Neural progenitor cell (in vitro differentiated cells): Measurements from ENCODE around the gene FUBP1. TPM values are rescaled to one million over a fixed set of nuclear protein-coding genes. Genes with fewer than 3 reads are reported as not detected.

Experiments used
- DNase-seq: peaks from one replicate; pipeline ENCODE4 v3.0.0-alpha.2; 2016; ENCODE audit warnings: low spot score
- H2AFZ ChIP-seq: fragments of 200-600 bp; sonication (generic); replicated peaks from 2 replicates; pipeline ENCODE4 v1.6.1; 2016; ENCODE audit warnings: antibody characterized with exemption
- H3F3A ChIP-seq: fragments of 200-600 bp; sonication (generic); 2 replicates; pipeline ENCODE4 v1.6.1; 2016; ENCODE audit warnings: antibody characterized with exemption, low read depth
- H3K27ac ChIP-seq: fragments of 200-600 bp; sonication (generic); 2 replicates; pipeline ENCODE4 v1.5.1; 2016; ENCODE audit warnings: mild to moderate bottlenecking
- H3K27me3 ChIP-seq: fragments of 200-600 bp; sonication (generic); 2 replicates; pipeline ENCODE4 v1.6.1; 2016; ENCODE audit warnings: mild to moderate bottlenecking, moderate library complexity
- H3K36me3 ChIP-seq: fragments of 200-600 bp; sonication (generic); 2 replicates; pipeline ENCODE4 v1.5.1; 2016
- H3K4me1 ChIP-seq: fragments of 200-600 bp; sonication (generic); 2 replicates; pipeline ENCODE4 v1.6.1; 2016; ENCODE audit warnings: mixed run types
- H3K4me2 ChIP-seq: fragments of 200-600 bp; sonication (generic); 2 replicates; pipeline ENCODE4 v1.6.1; 2016
- H3K4me3 ChIP-seq: fragments of 200-600 bp; sonication (generic); 2 replicates; pipeline ENCODE4 v1.5.1; 2016
- H3K79me2 ChIP-seq: fragments of 200-600 bp; sonication (generic); 2 replicates; pipeline ENCODE4 v1.6.1; 2016; ENCODE audit warnings: low read depth
- H3K9ac ChIP-seq: fragments of 200-600 bp; sonication (generic); 2 replicates; pipeline ENCODE4 v1.6.1; 2016
- H3K9me3 ChIP-seq: fragments of 200-600 bp; sonication (generic); 2 replicates; pipeline ENCODE4 v1.5.1; 2016; ENCODE audit warnings: low read depth
- H4K20me1 ChIP-seq: fragments of 200-600 bp; sonication (generic); 2 replicates; pipeline ENCODE4 v1.6.1; 2016; ENCODE audit warnings: low read depth
- H3K27ac Mint-ChIP-seq: 3 replicates; pipeline ENCODE4 v1.8.0; 2021; ENCODE audit warnings: mixed read lengths
- H3K27me3 Mint-ChIP-seq: 2 replicates; pipeline ENCODE4 v1.8.0; 2022; ENCODE audit warnings: low read depth, mild to moderate bottlenecking, inconsistent platforms, moderate library complexity, mixed read lengths; ENCODE audit not compliant: insufficient read depth
- H3K36me3 Mint-ChIP-seq: 3 replicates; pipeline ENCODE4 v1.8.0; 2021; ENCODE audit warnings: mixed read lengths
- H3K4me1 Mint-ChIP-seq: 3 replicates; pipeline ENCODE4 v1.8.0; 2021; ENCODE audit warnings: mixed read lengths
- H3K4me3 Mint-ChIP-seq: 3 replicates; pipeline ENCODE4 v1.8.0; 2021; ENCODE audit warnings: mild to moderate bottlenecking, moderate library complexity, mixed read lengths
- H3K9me3 Mint-ChIP-seq: 3 replicates; pipeline ENCODE4 v1.8.0; 2020; ENCODE audit warnings: mixed read lengths
- EZH2 ChIP-seq: fragments of 200-600 bp; sonication (generic); IDR thresholded peaks from 2 replicates; pipeline ENCODE4 v1.6.1; 2017; ENCODE audit warnings: antibody characterized with exemption, mild to moderate bottlenecking, moderate library complexity
- EZH2phosphoT487 ChIP-seq: fragments of 200-600 bp; sonication (generic); IDR thresholded peaks from 2 replicates; pipeline ENCODE4 v1.6.1; 2017; ENCODE audit warnings: antibody characterized with exemption
- total RNA-seq: library from RNA; depleted of rRNA; stranded (reverse); fragments of >200 nt; gene quantifications from 2 replicates; pipeline ENCODE4 v1.2.3, GENCODE V29; 2015; ENCODE audit warnings: low replicate concordance
- TF ChIP-seq, protein P1 (sequence below): fragments of 200-600 bp; sonication (generic); IDR thresholded peaks from 2 replicates; pipeline ENCODE4 v1.5.1; 2017; ENCODE audit warnings: antibody characterized with exemption, mild to moderate bottlenecking

The FUBP1 gene
- total RNA-seq, 1 donor from 2014 or later: 491 TPM

DNA sequence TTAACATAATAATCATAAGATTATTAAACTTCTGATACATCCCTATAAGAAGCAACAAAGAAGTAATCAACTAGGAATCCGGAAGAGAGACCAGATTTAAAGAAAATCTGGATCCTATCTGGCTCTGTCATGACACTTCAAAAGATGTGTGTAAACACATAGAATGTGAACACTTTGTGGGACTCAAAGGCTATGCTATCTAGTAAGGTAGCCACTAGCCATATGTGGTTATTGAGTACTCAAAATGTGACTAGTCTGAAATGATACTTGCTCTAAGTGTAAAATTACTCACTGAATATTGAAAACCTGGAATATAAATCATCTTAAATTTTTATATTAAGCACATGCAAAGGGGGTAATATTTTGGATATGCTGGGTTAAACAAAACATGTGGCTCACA, 8.7 kb downstream of the FUBP1 start:
- no peaks in the 10 kb centered on the region for H3K4me1 Mint-ChIP-seq
- peaks cover 38% of the 10 kb centered on the region for H3K36me3 Mint-ChIP-seq
- H3K4me2 ChIP-seq: no peak overlapping the region
- peaks cover 52% of the 10 kb centered on the region for H3K36me3 ChIP-seq
- no peak overlapping the region for H3K4me3 ChIP-seq
- H3K9me3 ChIP-seq: no peaks in the 10 kb centered on the region
- peaks cover 100% of the 10 kb centered on the region for H3K79me2 ChIP-seq
- peaks cover 4% of the 10 kb centered on the region for H3K9me3 Mint-ChIP-seq
- no peak overlapping the region for H3K9ac ChIP-seq
- H3K27ac ChIP-seq: no peak overlapping the region
- H3K4me1 ChIP-seq: peaks cover 17% of the 10 kb centered on the region
- TF ChIP-seq, protein P1, sequence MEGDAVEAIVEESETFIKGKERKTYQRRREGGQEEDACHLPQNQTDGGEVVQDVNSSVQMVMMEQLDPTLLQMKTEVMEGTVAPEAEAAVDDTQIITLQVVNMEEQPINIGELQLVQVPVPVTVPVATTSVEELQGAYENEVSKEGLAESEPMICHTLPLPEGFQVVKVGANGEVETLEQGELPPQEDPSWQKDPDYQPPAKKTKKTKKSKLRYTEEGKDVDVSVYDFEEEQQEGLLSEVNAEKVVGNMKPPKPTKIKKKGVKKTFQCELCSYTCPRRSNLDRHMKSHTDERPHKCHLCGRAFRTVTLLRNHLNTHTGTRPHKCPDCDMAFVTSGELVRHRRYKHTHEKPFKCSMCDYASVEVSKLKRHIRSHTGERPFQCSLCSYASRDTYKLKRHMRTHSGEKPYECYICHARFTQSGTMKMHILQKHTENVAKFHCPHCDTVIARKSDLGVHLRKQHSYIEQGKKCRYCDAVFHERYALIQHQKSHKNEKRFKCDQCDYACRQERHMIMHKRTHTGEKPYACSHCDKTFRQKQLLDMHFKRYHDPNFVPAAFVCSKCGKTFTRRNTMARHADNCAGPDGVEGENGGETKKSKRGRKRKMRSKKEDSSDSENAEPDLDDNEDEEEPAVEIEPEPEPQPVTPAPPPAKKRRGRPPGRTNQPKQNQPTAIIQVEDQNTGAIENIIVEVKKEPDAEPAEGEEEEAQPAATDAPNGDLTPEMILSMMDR: no peak
- TF ChIP-seq EZH2 (no peak), EZH2phosphoT487 (no peak)
- no peak overlapping the region for H3K27ac Mint-ChIP-seq
- H4K20me1 ChIP-seq: peaks cover 100% of the 10 kb centered on the region
- H3K27me3 ChIP-seq: no peaks in the 10 kb centered on the region
- H3F3A ChIP-seq: peaks cover 25% of the 10 kb centered on the region
- no peak for DNase-seq
- H2AFZ ChIP-seq: no peak overlapping the region
- peaks cover 2% of the 10 kb centered on the region for H3K27me3 Mint-ChIP-seq
- H3K4me3 Mint-ChIP-seq: no peak overlapping the region

DNA sequence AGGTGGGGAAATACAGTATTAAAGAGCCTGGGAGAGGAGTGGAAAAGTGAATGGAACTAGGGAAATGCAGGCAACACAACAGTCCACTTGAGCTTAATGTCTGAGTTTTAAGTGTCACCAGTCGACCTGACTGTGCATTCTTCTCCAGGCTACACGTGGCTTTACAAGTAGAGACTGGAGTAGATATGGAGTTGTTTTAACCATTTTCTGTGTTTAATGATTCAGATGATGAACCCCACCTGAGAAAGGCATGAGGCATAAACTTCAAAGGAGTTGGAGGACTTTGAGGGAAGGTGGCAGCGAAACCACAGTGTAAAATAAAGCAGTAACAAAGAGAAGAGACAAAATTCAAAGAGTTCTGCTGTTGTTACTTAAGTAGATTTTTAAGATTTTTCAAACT, 12.6 kb downstream of the FUBP1 start:
- H3K4me3 ChIP-seq: no peak overlapping the region
- H3K27ac ChIP-seq: peak overlapping the region; percentile 54
- H3K4me3 Mint-ChIP-seq: no peak overlapping the region
- H3K4me1 ChIP-seq: peaks cover 17% of the 10 kb centered on the region
- DNase-seq: no peak
- no peaks in the 10 kb centered on the region for H3K9me3 ChIP-seq
- no peaks in the 10 kb centered on the region for H3K9me3 Mint-ChIP-seq
- no peaks in the 10 kb centered on the region for H3K27me3 ChIP-seq
- peaks cover 46% of the 10 kb centered on the region for H3K36me3 Mint-ChIP-seq
- H3K36me3 ChIP-seq: peaks cover 81% of the 10 kb centered on the region
- H3K9ac ChIP-seq: no peak overlapping the region
- no peaks in the 10 kb centered on the region for H3K27me3 Mint-ChIP-seq
- peaks cover 100% of the 10 kb centered on the region for H3K79me2 ChIP-seq
- H3K4me1 Mint-ChIP-seq: no peaks in the 10 kb centered on the region
- peaks cover 28% of the 10 kb centered on the region for H3F3A ChIP-seq
- no peak overlapping the region for H2AFZ ChIP-seq
- no peak overlapping the region for H3K4me2 ChIP-seq
- TF ChIP-seq, protein P1: no peak
- TF ChIP-seq EZH2 (no peak), EZH2phosphoT487 (no peak)
- peaks cover 89% of the 10 kb centered on the region for H4K20me1 ChIP-seq
- no peak overlapping the region for H3K27ac Mint-ChIP-seq

DNA sequence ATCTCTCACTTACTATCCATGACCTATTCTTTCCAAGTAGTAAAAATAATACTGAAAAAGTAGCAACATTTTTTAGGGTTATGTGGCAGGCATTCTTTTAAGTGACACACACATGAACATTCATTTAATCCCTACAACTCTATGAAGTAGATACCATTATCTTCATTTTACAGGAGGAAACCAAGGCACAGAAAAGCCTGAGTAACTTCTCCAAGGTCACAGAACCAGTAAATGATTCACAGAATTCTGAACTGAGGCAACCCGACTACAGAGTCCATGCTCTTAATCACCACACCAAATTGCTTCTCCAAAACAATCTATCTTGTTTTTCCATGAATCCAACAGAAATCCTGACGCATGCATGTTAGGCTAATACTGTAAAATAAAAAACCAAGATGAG, 17.5 kb downstream of the FUBP1 start:
- H3K36me3 Mint-ChIP-seq: peaks cover 58% of the 10 kb centered on the region
- no peak overlapping the region for H3K4me3 ChIP-seq
- TF ChIP-seq EZH2: no peak
- no peak for TF ChIP-seq EZH2phosphoT487
- TF ChIP-seq, protein P1: no peak
- H3K36me3 ChIP-seq: peaks cover 73% of the 10 kb centered on the region
- peaks cover 89% of the 10 kb centered on the region for H4K20me1 ChIP-seq
- H3K27me3 Mint-ChIP-seq: no peaks in the 10 kb centered on the region
- H3K9me3 Mint-ChIP-seq: no peaks in the 10 kb centered on the region
- peaks cover 26% of the 10 kb centered on the region for H3F3A ChIP-seq
- no peaks in the 10 kb centered on the region for H3K27me3 ChIP-seq
- H3K27ac ChIP-seq: no peak overlapping the region
- H3K9ac ChIP-seq: no peak overlapping the region
- H3K4me3 Mint-ChIP-seq: no peak overlapping the region
- no peaks in the 10 kb centered on the region for H3K9me3 ChIP-seq
- no peak overlapping the region for H3K4me2 ChIP-seq
- DNase-seq: no peak
- H2AFZ ChIP-seq: no peak overlapping the region
- H3K4me1 Mint-ChIP-seq: no peaks in the 10 kb centered on the region
- H3K4me1 ChIP-seq: no peaks in the 10 kb centered on the region
- H3K27ac Mint-ChIP-seq: no peak overlapping the region
- H3K79me2 ChIP-seq: peaks cover 99% of the 10 kb centered on the region

DNA sequence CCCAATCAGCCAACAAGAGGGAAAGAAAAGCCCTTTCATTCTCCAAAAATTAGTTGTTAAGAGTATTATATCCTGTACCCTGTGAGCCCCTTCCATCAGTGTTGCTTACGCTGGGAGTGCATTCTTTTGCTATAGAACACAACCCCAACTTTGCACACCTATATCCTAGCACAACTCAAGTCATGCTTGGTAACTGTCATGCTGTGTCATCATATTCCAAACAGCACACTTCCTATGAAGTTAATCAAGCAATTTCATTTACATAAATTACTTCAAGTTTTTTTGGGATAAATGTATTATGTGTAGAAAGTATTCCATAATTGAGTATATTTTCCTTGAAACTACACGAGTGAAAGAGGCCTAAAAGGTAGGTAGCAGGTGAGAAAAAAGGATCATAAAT, 20.0 kb downstream of the FUBP1 start:
- TF ChIP-seq EZH2 (no peak), EZH2phosphoT487 (no peak)
- TF ChIP-seq, protein P1: no peak
- H4K20me1 ChIP-seq: peaks cover 88% of the 10 kb centered on the region
- DNase-seq: no peak
- Mint-ChIP-seq H3K27ac (no peak overlapping the region), H3K4me1 (no peaks in the 10 kb centered on the region), H3K27me3 (no peaks in the 10 kb centered on the region), H3K36me3 (peaks cover 53% of the 10 kb centered on the region), H3K4me3 (no peak overlapping the region), H3K9me3 (no peaks in the 10 kb centered on the region)
- peaks cover 78% of the 10 kb centered on the region for H3K36me3 ChIP-seq
- H3F3A ChIP-seq: peaks cover 25% of the 10 kb centered on the region
- no peaks in the 10 kb centered on the region for H3K27me3 ChIP-seq
- no peak overlapping the region for H3K9ac ChIP-seq
- H3K4me1 ChIP-seq: no peaks in the 10 kb centered on the region
- no peak overlapping the region for H3K4me2 ChIP-seq
- H3K79me2 ChIP-seq: peaks cover 98% of the 10 kb centered on the region
- no peak overlapping the region for H2AFZ ChIP-seq
- H3K9me3 ChIP-seq: no peaks in the 10 kb centered on the region
- no peak overlapping the region for H3K4me3 ChIP-seq
- no peak overlapping the region for H3K27ac ChIP-seq
